Right lobe of liver (tissue), 4 donors: ENCODE results near the gene RPUSD1.

Experiments used
- POLR2A ChIP-seq: fragments of 450-650 bp; IDR thresholded peaks from one replicate; pipeline ENCODE4 v1.6.1; 2017; ENCODE audit warnings: antibody characterized with exemption, mild to moderate bottlenecking
- TF ChIP-seq, protein P1 (sequence below), 4 donors: fragments of 200-600 bp in 3 of 4; fragments of 450-650 bp in 1 of 4; IDR thresholded peaks; one replicate each; pipeline versions ENCODE4 v1.5.1 to v1.8.0; 2016 to 2022; ENCODE audit warnings: antibody characterized with exemption in 4 of 4, mild to moderate bottlenecking in 2 of 4
- donor health status: DM: no; HTN: no; CAD: no.
- donor health status: DM: no; HTN: no; CAD: no.
- donor health status: DM: no; HTN: yes; CAD: no.

DNA sequence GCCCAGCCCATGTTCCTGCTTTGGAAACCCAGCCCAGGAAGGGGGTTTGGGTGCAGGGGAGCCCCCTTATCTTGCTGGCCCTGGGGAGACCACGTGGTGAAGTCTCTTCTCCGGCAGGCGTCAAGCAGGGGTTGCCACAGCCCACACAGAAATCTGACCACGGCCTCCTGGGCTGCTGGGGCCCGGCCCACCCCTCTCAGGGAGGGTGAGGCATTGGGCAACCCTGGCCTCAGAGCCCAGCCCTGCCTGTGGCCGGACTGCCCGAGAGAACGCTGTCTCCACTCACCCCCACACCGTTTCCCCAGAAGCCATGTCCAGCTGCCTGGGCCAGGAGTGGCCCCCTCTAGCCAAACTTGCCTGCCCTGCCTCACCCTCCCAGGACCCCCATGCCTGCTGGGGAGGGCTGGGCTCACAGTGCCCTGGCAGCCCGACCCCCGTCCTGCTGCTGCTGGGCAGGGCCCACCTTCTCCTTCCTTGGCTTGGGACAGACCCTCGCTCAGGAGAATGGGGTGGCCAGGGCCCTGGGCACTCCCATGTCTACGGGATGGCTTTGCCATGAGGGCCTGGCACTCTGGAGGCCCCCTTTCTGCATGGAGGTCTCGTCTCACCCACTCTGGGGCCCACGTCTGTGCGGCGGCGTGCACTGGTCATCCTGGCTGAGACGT lies 6.7 kb downstream of the RPUSD1 start:
- TF ChIP-seq, protein P1, sequence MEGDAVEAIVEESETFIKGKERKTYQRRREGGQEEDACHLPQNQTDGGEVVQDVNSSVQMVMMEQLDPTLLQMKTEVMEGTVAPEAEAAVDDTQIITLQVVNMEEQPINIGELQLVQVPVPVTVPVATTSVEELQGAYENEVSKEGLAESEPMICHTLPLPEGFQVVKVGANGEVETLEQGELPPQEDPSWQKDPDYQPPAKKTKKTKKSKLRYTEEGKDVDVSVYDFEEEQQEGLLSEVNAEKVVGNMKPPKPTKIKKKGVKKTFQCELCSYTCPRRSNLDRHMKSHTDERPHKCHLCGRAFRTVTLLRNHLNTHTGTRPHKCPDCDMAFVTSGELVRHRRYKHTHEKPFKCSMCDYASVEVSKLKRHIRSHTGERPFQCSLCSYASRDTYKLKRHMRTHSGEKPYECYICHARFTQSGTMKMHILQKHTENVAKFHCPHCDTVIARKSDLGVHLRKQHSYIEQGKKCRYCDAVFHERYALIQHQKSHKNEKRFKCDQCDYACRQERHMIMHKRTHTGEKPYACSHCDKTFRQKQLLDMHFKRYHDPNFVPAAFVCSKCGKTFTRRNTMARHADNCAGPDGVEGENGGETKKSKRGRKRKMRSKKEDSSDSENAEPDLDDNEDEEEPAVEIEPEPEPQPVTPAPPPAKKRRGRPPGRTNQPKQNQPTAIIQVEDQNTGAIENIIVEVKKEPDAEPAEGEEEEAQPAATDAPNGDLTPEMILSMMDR (IDR thresholded peaks at IDR 0.05): no peak
- no peak for TF ChIP-seq POLR2A
